COLO668 (cell line): ENCODE results near the gene STX8.

Source experiments
- DNase-seq: peaks from one replicate; lab custom pipeline; 2025; ENCODE audit not compliant: unreplicated experiment; lab: John Stamatoyannopoulos, UW

Gene STX8

DNA sequence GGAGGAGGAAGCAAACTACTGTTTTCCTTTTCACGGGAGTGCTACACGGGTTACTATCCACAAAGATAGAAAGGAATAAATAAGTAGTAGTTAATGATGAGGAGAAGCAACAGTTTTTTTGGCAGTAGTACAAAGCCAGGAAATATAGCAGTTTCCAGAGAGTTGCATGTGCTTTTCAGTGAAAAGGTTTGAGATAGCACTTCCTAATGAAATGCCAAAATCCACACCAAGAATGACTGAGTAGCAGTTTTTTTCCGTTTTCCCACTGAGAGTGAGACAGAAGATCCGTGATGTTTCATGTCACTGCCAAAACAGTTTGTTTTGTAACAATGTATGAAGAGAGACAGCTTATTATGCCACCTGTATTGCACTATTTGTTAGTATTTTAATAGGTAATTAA is 129.1 kb downstream of the STX8 start:
- no peak for DNase-seq

DNA sequence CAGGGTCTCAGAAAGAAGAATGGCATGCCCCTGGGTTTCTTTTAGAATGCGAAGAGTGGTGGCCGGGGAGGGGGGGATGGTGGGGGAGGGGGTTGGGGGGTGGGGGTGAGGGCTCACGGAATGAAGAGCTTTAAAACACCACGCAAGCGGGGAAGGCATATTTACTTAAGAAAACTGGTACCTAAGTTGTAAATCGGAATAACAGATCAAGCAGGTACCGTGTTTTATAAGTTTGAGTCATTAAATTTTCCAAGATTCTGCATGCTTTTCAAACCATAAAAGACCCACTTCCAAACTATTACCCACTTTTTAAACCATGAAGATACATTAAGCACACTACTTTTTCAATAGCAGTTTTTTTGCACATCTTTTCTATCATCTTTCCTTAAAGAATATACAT is 130.2 kb downstream of the STX8 start:
- no peak for DNase-seq

DNA sequence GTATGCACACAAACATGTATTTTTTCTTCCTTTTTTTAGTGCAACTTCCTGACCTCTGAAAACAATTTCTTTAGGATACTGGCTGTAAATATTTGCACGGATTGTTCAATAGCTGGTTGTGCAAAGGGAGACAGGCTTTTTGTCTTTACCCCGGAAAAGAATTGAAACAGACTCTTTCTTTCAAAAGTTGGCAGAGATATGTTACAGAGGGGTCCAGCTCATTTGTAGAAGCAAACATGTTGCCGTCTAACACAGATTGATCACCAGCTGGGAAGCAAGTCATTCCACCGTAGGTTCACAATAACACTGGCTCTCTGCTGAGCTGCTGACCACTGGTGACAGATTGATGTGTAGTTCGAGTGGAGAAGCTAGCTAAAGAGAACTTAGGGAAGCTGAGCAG is 130.9 kb downstream of the STX8 start:
- DNase-seq = no peak

DNA sequence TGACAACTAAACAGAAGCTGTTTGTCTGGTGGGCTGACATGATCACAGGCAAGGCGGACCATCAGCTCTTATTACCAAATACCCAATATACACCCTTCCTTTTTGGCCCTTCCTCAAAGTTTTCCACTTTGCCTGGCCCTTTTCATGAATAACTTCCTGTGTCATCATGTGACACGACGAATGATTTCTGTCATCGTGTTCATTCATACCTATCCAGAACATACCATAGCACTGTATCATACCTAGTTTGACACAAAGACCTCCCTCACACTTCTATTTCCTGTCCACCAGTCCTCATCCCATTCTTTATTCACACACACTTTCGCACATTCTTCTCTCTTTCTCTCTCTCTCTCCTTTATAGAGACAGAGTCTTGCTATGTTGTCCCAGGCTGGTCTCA is 131.8 kb downstream of the STX8 start:
- no peak for DNase-seq

DNA sequence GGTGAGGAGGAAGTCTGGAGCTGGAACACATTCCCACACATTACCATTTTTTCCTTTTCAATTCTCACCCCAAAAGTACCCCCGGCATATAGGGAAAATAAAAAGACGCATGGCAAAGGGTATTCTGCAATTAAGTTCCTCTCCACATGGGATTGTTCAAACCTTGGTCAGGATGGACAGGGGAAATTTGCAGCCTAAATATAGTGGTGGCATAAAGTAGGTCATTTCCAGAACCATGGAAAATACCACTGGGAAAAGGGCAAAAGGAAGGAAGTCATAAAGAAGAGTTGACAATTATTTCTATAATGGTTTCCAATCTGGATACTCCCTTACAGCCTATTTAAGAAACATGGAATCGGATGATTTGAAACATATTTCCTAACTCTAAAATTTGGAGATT is 135.8 kb downstream of the STX8 start:
- DNase-seq = no peak

DNA sequence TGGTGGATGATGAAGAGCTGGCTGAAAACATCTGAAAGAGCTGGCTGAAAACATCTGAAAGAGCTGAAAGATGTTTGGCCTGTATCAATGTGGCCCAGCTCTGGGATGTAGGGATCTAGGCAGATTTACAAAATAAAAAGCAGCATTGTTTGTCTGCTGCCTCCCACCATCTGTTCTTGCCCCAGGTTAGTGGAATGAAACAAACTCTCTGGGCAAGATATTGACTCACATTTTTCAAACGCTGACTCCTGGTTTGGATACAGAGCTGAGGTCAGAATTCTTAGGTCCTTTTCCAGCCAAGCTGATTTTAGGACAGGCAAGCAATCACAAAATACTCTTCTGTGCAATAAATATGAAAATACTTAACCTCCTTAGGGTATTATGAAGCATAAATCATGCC is 139.0 kb downstream of the STX8 start:
- DNase-seq = no peak

DNA sequence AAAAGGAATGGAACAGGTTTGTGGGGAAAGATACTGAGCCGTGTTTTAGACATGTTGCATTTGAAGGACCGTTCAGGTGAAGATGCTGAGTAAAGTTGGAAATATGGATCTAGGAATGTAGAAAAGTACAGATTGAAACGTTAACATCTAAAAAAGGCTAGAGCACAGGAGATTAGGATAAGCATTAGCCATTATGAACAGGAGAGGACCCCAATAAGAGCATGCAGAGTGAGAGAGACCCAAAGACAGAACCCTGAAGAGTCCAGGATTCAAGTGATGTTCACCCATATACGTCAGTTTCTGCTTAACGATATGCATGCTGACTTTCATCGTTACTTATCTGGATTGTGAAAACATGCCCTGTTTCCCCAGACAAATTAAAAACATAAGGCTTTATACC is 140.5 kb downstream of the STX8 start:
- no peak for DNase-seq

DNA sequence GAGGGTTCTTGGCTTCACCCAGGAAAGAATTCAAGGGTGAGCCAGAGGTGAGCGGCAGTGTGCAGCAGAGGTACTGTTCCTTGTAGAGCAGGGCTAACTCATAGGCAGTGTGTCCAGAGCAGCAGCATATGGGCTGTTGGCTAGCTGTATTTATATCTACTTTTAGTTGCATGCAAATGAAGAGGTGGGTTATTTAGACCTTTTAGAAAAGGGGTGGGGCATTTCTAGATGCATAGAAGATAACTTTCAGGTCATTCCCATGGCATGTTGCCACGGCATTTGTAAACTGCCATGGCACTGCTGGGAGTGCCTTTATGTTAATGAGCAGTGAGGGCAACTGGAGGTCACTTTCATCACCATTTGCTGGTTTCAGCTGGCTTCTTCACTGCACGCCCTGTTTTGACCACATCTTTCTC is 141.0 kb downstream of the STX8 start:
- DNase-seq = no peak

DNA sequence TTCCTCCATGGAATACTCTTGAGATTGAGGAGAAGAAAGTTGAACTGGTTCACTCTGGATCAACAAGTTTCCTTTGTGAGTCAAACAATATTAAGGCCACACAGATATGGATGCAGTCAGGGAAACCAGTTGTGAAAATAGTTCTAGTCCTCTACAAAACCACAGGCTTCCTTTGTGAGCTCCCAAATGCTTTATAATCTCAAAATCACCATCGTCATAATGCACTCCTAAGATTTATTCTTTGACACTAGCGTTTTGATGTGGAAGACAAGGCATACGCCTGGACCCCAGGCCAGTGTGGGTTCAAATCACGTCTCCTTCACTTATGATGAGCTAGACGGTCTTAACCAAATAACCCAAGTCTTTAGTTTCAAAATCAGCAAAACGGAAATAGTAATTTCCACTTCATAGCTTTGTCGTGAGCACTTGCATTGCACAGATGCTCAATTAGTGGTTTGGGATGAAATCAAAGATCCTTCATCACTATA is 142.6 kb downstream of the STX8 start:
- DNase-seq = no peak

DNA sequence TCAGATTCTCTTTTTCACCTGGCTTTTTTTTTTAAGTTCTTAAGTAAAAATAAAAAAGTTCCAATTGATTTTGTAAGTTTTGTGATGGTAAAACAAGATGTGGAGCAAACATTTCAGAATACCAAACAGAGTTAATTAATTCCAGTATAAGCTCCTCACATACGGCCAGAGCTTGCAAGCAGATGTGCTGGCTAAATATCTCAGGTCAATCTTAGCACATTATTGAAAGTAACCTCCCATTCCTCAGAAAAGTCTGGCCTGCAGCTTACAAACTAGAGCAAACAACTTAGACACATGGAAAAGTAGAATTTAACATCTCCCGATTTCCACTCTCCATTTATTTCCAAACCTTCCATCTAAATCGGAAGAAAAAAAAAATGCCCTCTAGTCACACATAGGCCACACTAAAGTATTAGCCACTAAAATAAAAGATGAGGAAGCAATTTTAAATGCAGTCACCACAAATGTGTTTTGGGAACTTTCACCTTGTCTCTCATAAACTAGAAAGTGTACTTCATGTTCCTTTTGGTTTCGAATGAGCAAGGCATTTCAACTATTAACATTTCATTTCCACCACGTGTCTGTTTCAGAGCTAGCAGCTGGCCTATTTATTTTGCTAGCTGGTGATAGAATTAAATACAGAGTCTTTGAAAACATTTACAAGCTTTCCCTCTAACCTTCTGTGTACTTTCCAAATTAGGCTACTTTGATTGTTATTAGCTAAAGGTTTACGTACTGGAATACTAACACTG is 143.3 kb downstream of the STX8 start:
- DNase-seq = no peak

DNA sequence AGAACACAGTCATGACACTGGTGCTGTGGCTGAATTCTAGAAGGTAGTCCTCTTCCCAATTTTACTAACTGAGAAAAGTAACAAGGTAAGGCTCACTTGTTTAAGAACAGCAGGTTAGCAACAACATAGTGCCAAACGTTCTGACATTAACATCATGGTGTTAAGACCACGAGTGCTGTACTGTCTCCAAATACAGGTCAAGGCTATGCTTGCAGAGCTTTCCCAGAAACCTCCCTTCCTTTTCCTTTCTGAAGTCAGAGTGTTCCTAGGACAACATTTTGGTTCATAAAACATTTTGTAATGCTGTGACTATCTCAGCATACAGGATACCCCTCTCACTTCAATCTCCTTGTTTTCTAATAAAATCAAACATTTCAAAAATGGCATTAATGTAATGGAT is 144.0 kb downstream of the STX8 start:
- no peak for DNase-seq

DNA sequence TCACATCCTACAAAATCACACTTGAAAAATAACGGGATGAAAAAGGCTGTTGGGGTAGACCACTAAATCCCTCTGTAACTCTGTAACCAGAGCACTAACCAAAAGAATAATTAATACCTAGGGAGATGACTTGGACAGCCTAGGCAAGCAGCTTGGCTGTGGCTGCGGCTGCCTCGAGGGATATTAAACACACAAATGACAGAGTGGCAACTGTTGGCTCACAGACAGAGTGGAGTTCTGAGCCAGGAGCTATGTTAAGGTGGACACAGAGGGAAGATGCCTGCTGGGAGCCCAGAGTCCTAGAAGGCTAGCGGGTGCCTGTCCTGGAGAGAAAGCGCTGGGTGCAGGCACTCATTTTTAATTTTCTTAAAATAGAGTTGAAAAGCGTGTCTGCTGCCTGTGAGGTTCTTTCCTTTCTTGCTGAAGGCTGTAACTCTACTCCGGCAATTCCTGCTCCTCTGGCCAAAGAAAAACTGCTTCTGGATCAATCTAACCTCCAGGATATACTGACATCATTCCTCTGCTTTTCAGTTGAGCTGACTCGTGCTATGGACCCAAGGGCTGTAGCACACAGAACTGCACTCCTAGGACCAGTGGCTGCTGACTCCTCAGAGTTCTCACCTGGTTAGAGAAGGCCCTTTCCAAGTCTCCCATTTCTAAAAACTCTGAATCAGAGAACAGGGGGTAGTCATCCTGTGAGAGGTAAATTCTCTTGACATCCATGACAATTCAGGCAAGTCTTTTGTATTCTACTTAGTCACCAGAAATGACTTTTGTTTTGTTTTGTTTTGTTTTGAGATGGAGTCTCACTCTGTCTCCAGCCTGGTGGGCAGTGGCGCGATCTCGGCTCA is 147.9 kb downstream of the STX8 start:
- no peak for DNase-seq

DNA sequence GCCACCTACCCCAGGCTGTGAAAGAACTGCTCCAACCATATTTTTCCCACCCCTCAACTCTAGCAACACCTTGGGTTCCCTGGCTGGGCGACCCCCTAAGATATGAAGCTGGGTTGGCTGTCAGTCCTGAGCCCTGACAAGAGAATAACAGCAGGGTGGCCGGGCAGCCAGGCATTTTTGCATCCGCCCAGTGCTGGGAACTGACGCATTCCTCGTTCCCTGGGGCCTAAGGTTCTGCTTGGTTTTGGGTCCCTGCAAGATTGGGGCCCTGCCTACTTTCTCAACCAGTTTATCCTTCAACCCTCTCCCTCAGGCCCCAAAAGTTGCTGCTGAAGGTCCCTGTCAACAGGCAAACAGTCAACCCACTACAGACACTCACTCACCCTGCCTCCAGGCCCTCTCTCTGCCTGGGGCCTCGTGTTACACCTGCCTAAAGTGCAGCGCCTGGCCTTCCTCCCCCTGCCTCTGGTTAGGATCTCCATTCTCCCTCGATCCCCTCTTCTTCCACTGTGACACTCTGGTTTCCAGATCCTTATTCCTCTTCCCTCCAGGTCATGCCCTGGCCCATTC is 151.5 kb downstream of the STX8 start:
- no peak for DNase-seq

DNA sequence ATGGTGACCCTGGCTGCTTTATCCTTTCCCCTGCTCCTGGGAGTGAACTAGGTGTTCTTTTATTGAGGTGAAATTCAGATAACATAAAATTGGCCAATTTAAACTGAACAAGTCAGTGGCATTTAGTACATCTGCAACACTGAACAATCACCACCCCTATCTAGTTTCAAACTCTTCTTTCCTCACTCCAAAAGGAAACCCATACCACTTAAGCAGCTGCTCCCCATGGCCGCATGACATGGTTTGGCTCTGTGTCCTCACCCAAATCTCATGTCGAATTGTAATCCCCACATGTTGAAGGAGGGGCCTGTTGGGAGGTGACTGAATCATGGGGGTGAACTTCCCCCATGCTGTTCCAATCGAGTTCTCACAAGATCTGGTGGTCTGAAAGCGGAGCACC is 154.1 kb downstream of the STX8 start:
- DNase-seq = no peak

DNA sequence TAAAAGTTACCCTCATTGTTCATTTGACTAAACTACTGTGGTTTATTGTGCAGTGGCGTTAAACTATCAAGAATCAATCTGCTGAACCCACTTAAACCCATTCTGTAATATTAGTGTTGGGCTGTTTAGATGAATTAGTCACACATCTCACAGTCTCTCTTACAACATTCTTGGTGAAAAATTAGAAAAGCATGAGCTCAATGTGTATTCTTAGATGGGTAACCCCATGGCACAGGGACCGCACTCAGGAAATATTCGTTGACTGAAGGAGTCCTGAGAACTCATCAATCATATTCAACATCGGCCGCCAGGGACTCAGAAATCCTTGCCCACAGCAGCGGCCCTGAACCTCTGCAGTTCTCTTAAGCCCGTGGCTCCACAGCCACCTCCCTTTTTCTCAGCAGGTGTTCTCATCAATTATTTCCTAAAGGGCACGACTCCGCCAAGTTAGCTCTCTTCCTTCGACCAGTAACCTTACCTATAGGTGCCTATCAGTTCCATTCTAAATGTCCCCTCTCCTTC is 155.6 kb downstream of the STX8 start:
- no peak for DNase-seq

DNA sequence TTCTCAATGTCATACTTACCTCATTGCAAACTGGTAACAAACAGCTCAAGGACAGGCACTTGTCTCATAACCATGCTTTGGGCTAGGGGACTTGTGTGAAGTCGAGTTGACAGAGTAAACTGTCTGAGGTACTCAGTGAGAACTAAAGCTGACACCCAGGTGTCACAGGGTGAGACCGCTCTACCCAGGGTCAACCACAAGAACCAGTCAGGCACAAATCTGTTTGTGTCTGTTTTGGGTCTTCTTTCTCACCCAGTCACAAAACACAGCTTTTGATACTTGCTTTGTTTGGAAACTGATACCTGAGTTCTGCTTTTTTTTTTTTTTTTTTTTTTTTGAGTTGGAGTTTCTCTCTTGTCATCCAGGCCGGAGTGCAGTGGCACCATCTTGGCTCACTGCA is 161.1 kb downstream of the STX8 start:
- no peak for DNase-seq

DNA sequence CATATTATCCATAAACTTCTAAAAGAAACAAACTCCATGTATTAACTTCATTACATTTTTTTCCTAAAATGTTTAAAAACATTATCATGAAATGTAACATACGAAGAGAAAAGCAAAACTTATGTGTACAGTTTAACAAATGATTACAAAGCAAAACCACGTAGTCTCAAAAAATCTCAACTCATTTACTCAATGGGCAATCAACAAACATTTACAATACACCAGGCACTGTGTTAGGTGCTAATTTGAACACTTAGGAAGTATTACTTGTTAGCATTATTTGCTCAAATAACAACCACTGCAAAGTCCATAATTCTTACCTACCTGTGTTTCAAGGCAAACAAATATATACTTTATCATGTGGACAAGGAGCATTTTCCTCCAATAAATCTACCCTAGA is 164.9 kb downstream of the STX8 start:
- DNase-seq = no peak

DNA sequence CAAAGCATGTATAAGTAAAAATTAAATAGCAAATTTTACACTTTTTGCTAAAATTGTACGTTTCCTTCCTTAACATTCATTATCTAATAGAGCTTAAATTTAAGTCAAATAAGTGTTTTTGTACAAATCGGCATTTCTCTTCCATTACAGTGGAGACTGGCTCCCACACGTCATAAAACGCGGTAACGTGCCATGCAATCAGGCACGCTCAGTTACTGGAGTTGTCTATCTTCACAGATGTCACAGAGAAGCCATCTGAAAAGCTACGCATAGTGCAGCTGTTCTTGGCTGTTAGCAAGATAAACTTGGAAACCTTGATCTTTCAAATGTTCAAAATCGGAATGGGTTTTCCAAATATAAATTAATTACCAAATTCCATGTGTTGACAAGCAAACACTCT is 165.3 kb downstream of the STX8 start:
- no peak for DNase-seq

DNA sequence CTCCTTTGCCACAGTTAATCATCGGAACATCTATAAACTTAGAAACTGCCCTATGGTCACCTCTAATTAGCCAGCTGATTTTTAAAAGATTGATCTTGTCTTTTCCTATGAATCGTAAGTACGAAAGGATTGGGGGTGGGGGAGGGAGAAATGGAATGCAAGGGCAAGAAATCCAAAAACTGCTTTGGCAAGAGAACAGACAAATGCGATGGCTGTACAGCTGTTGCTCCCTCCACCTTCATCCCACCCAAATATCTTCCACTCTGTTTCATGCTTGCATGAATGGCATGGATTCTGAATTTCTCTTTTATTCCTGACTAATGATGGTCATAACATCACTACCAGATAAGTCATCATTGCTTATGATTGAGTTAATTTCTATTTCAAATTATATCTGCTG is 165.7 kb downstream of the STX8 start:
- no peak for DNase-seq

DNA sequence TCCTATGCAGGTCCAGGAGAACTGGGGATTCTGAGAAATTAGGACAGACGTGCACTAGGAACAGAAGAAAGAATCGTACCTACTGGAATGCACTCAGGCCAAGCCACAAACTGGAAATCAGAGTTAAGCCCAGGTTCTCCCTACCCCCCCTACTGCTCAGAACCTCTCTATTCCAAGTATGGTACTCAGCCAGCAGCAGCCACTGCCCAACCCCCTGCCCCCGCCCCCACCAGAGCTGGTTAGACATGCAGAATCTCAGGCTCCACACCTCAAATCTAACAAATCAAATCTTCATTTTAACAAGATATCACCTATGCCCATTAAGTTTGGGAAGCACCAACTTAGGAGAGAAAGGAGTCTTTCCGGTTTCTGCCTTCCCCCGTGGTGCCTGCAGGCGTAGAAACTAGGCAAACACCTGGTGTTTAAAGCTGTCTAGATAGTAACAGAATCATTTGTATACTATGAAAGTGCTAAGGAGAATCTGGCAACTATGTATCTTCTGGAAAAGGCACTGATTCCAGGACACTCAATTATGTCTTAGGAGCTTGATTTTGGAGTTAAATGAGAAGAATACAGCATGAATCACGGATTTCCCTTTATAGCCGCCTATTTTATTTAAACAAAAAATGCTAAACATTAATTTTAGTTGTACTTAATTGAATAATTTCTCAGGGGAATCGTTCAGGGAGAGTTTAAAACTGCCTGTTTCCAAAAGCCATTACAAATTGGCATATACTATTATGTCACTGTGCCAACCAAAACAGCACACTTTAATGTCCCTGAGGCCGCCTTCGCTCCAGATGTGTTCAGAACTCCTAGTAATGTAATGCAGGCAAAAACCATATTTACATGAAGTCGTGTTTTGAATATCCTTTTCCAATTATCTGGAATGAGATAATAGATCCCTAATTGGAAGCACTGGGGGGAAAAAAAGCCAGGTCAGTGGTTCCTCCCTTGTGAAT is 166.5 kb downstream of the STX8 start:
- DNase-seq = no peak

DNA sequence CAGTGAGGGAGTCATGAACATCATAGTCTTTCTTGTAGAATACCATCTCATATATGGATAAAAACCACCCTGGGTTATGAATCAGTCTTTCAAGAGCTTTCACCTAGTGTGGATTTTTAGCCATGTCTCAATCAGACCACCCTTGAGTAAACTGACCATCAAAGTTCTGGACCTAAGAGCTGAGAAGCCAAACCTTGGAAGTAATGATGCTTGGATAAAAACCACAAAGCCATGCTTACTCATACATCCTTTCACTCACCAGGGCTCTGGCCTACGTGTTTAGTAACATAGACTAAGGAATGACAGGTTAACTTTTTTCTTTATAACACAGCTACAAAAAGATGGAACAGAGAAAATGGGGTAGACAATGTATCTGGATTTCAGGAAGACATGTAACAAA is 167.2 kb downstream of the STX8 start:
- no peak for DNase-seq
